GM19452 (cell line): ENCODE measurements around the gene CIDEC.

ENCODE experiments used
- ATAC-seq: cut with Tn5 transposase; IDR thresholded peaks from one replicate; pipeline ENCODE4 v1.9.1; 2021; ENCODE audit not compliant: unreplicated experiment

Gene CIDEC

GRCh38 chr3:9879830-9880549 lies at the start of gene CIDEC:
Gene CIDEC (minus strand): TSS chr3:9880253. CDS start chr3:9878486, 1,767 bp downstream.
- no peak for ATAC-seq

- no peak for ATAC-seq
Observed at GRCh38 chr3:9928158-9928557, 48.1 kb upstream of the CIDEC start.

GRCh38 chr3:9918261-9919038 lies 38.4 kb upstream of the CIDEC start:
- ATAC-seq, result no peak

- ATAC-seq, result no peak
Observed at GRCh38 chr3:9917820-9918219, 37.8 kb upstream of the CIDEC start.

- no peak for ATAC-seq
Observed at GRCh38 chr3:9916734-9917680, 37.0 kb upstream of the CIDEC start, which contains the start of gene IL17RC. Gene IL17RC (plus strand): TSS chr3:9917098. CDS start chr3:9917316, 218 bp downstream.

- no peak for ATAC-seq
Observed at GRCh38 chr3:9916346-9916733, 36.3 kb upstream of the CIDEC start.

- ATAC-seq, result peak; percentile 45
Observed at GRCh38 chr3:9915254-9916141, 35.4 kb upstream of the CIDEC start.

- ATAC-seq, result no peak
Observed at GRCh38 chr3:9914559-9915253, 34.7 kb upstream of the CIDEC start.

GRCh38 chr3:9914011-9914410 lies 34.0 kb upstream of the CIDEC start:
- no peak for ATAC-seq

GRCh38 chr3:9913601-9914000 lies 33.5 kb upstream of the CIDEC start:
- no peak for ATAC-seq

GRCh38 chr3:9912294-9912935 lies 32.4 kb upstream of the CIDEC start:
- no peak for ATAC-seq

- no peak for ATAC-seq
Observed at GRCh38 chr3:9911863-9912262, 31.8 kb upstream of the CIDEC start.

- ATAC-seq, result no peak
Observed at GRCh38 chr3:9909221-9910013, 29.4 kb upstream of the CIDEC start.

- no peak for ATAC-seq
Observed at GRCh38 chr3:9908286-9908685, 28.2 kb upstream of the CIDEC start.

- ATAC-seq, result no peak
Observed at GRCh38 chr3:9906480-9906879, 26.4 kb upstream of the CIDEC start.

GRCh38 chr3:9903904-9904303 lies 23.9 kb upstream of the CIDEC start:
- no peak for ATAC-seq

- ATAC-seq, result no peak
Observed at GRCh38 chr3:9903238-9903624, 23.2 kb upstream of the CIDEC start.
